HepG2 (cell line): ENCODE results near the gene SPG7. TPM values are rescaled to one million over a fixed set of nuclear protein-coding genes. Genes with fewer than 3 reads are reported as not detected.
A peak's percentile ranks its signal among the peaks of the same experiment; 100 is the strongest.

Source experiments
- ATAC-seq: fragments of 200-7000 bp; cut with Tn5 transposase; 3 replicates; pipeline ENCODE4 v1.9.1; 2020; ENCODE audit warnings: mild to moderate bottlenecking, moderate library complexity
- BruUV-seq: library from RNA; stranded (reverse); fragments of 400-500 nt; replicated peaks from 2 replicates; lab custom pipeline; 2021; lab: Mats Ljungman, UMichigan
- CTCF ChIA-PET: fragments of 300-600 bp; formaldehyde crosslinking; extraction: SDS; loops from one replicate; lab custom pipeline; 2021; ENCODE audit warnings: low total read pairs, inconsistent platforms, low intra/inter-chr PET ratio; lab: Yijun Ruan, JAX
- POLR2A ChIA-PET: fragments of 350-600 bp; sonication (Branson Sonifier 250); formaldehyde crosslinking; loops from one replicate; lab custom pipeline; 2020; ENCODE audit warnings: antibody characterized with exemption, inconsistent platforms; lab: Yijun Ruan, JAX
- DNase-seq: peaks from one replicate; pipeline ENCODE4 v3.0.0-alpha.2; 2015; ENCODE audit warnings: low spot score
- FAIRE-seq: peaks from 3 replicates; lab custom pipeline; 2011; peaks lifted over from hg19 to GRCh38; lab: Jason Lieb, UNC
- H2AFZ ChIP-seq: one replicate; pipeline ENCODE4 v1.6.1; 2011; ENCODE audit warnings: low read length, inconsistent platforms
- H3K27ac ChIP-seq: fragments of 300-600 bp; 3 replicates; pipeline ENCODE4 v1.8.0; 2011; ENCODE audit warnings: mixed run types, mild to moderate bottlenecking, mixed read lengths, low read length, inconsistent platforms; ENCODE audit not compliant: insufficient read depth; ENCODE audit errors: extremely low read length
- H3K27me3 ChIP-seq, 2 experiments: fragments of 200-600 bp in 1 of 2; 2 replicates in 1 of 2; 3 replicates in 1 of 2; pipeline versions ENCODE4 v1.6.0 to v1.8.0; 2011; ENCODE audit warnings: low read length in 2 of 2, mild to moderate bottlenecking in 2 of 2, moderate library complexity in 2 of 2, inconsistent platforms in 1 of 2; ENCODE audit not compliant: insufficient read depth in 2 of 2, control insufficient read depth in 1 of 2
- H3K36me3 ChIP-seq, 2 experiments: fragments of 200-600 bp in 1 of 2; replicated peaks in 1 of 2; 2 replicates in 1 of 2; 3 replicates in 1 of 2; pipeline versions ENCODE4 v1.5.1 to v1.8.0; 2011; ENCODE audit warnings: low read length in 2 of 2, inconsistent platforms in 1 of 2; ENCODE audit not compliant: insufficient read depth in 2 of 2, control insufficient read depth in 1 of 2
- H3K4me1 ChIP-seq: 2 replicates; pipeline ENCODE4 v1.5.1; 2012; ENCODE audit warnings: low read length, inconsistent platforms; ENCODE audit not compliant: insufficient read depth
- H3K4me2 ChIP-seq: 2 replicates; pipeline ENCODE4 v1.6.0; 2011; ENCODE audit warnings: low read depth, low read length, inconsistent platforms
- H3K4me3 ChIP-seq, 3 experiments: fragments of 200-600 bp in 1 of 3; sonication (generic), shearing (Covaris generic) in 1 of 3; replicated peaks in 1 of 3; 2 replicates each; pipeline ENCODE4 v1.5.1; 2011 to 2016; ENCODE audit warnings: low read length in 3 of 3, inconsistent platforms in 2 of 3, low read depth in 2 of 3, mild to moderate bottlenecking in 2 of 3, control low read depth in 1 of 3, mixed read lengths in 1 of 3; ENCODE audit not compliant: insufficient read depth in 1 of 3
- H3K79me2 ChIP-seq: one replicate; pipeline ENCODE4 v1.6.1; 2011; ENCODE audit warnings: low read length, inconsistent platforms; ENCODE audit not compliant: insufficient read depth
- H3K9ac ChIP-seq: 2 replicates; pipeline ENCODE4 v1.6.0; 2011; ENCODE audit warnings: mild to moderate bottlenecking, low read depth, low read length, inconsistent platforms; ENCODE audit not compliant: insufficient read depth
- H3K9me3 ChIP-seq: 2 replicates; pipeline ENCODE4 v1.5.1; 2012; ENCODE audit warnings: mild to moderate bottlenecking, low read length
- H4K20me1 ChIP-seq: 2 replicates; pipeline ENCODE4 v1.6.0; 2011; ENCODE audit warnings: inconsistent platforms, mild to moderate bottlenecking, low read length, moderate library complexity; ENCODE audit not compliant: insufficient read depth
- CENPX ChIP-seq: sonication (generic); formaldehyde crosslinking; IDR thresholded peaks from 2 replicates; pipeline ENCODE4 v1.9.0; 2021; ENCODE audit warnings: mild to moderate bottlenecking, missing genetic modification reagents, moderate library complexity
- MAFF ChIP-seq: IDR thresholded peaks from 2 replicates; pipeline ENCODE4 v1.6.1; 2011; ENCODE audit warnings: low read depth, low read length, improper control_type of control experiment
- MAFK ChIP-seq, 2 experiments: IDR thresholded peaks in 1 of 2; conservative IDR thresholded peaks in 1 of 2; 2 replicates each; pipeline ENCODE4 v1.6.1; 2011; ENCODE audit warnings: improper control_type of control experiment in 2 of 2, low read length in 2 of 2
- NR3C1 ChIP-seq: sonication (generic); formaldehyde crosslinking; IDR thresholded peaks from 2 replicates; pipeline ENCODE4 v1.4.0; 2020; ENCODE audit warnings: missing genetic modification reagents
- RAD51 ChIP-seq: fragments of 450-650 bp; IDR thresholded peaks from 2 replicates; pipeline ENCODE4 v1.6.1; 2016; ENCODE audit warnings: borderline replicate concordance
- SMAD3 ChIP-seq: sonication (generic); formaldehyde crosslinking; IDR thresholded peaks from 2 replicates; pipeline ENCODE4 v1.4.0; 2020; ENCODE audit warnings: missing genetic modification reagents
- USF2 ChIP-seq, 2 experiments: sonication (generic) in 1 of 2; formaldehyde crosslinking in 1 of 2; IDR thresholded peaks; 2 replicates each; pipeline versions ENCODE4 v1.5.1 to v1.6.1; 2011 to 2020; ENCODE audit warnings: borderline replicate concordance in 1 of 2, low read depth in 1 of 2, low read length in 1 of 2, mild to moderate bottlenecking in 1 of 2, missing genetic modification reagents in 1 of 2, moderate library complexity in 1 of 2
- ZNF749 ChIP-seq: sonication (generic); formaldehyde crosslinking; IDR thresholded peaks from 2 replicates; pipeline ENCODE4 v1.8.0; 2022; ENCODE audit warnings: mild to moderate bottlenecking, missing genetic modification reagents, moderate library complexity, borderline replicate concordance
- WGBS: methylation state at CpG from one replicate; pipeline ENCODE4 v1.1.6; 2017; ENCODE audit warnings: low lambda C conversion rate; 5-methylcytosine and 5-hydroxymethylcytosine counted together
- in situ Hi-C: cut with HindIII; loops from 2 replicates; pipeline ENCODE4 v1.10.0; 2017; ENCODE audit warnings: low pct_unique_long_range_greater_than_20kb; ENCODE audit not compliant: extremely low pct_ligation_motif_present
- intact Hi-C: fragments of 100-400 bp; cut with micrococcal nuclease; formaldehyde crosslinking; loops from one replicate; pipeline ENCODE4 v1.10.0; 2022; ENCODE audit not compliant: unreplicated experiment
- polyA plus RNA-seq, 8 experiments: library from polyadenylated mRNA; depleted of rRNA in 3 of 8; stranded (reverse) in 7 of 8; unstranded in 1 of 8; fragments of >200 nt; fragmentation: Illumina TruSeq in 4 of 8; extraction: Trizol in 4 of 8; gene quantifications; 2 replicates each; pipeline versions ENCODE4 v1.2.1 to v1.2.3, GENCODE V29; 2011 to 2016; ENCODE audit warnings: low read depth in 4 of 8, missing spikeins in 1 of 8, mixed read lengths in 1 of 8; ENCODE audit not compliant: insufficient read depth in 1 of 8
- total RNA-seq, 5 experiments: library from RNA; depleted of rRNA; stranded (reverse); fragments of >200 nt; fragmentation: Illumina TruSeq; extraction: Trizol; gene quantifications; 2 replicates each; pipeline ENCODE4 v1.2.3, GENCODE V29; 2016; ENCODE audit warnings: low read depth in 1 of 5
- TF ChIP-seq, protein P1 (sequence below): sonication (generic); formaldehyde crosslinking; IDR thresholded peaks from 2 replicates; pipeline ENCODE4 v1.4.0; 2020; ENCODE audit warnings: mild to moderate bottlenecking, missing genetic modification reagents
- TF ChIP-seq, protein P2 (sequence below): sonication (generic); formaldehyde crosslinking; IDR thresholded peaks from 2 replicates; pipeline ENCODE4 v1.5.0; 2020; ENCODE audit warnings: missing genetic modification reagents, mild to moderate bottlenecking, borderline replicate concordance
- TF ChIP-seq, protein P3 (sequence below): sonication (generic); formaldehyde crosslinking; IDR thresholded peaks from 2 replicates; pipeline ENCODE4 v1.8.0; 2022; ENCODE audit warnings: missing genetic modification reagents, mild to moderate bottlenecking, borderline replicate concordance
- TF ChIP-seq, protein P4 (sequence below): sonication (generic); formaldehyde crosslinking; conservative IDR thresholded peaks from 2 replicates; pipeline ENCODE4 v1.5.0; 2020; ENCODE audit warnings: missing genetic modification reagents

Gene SPG7
- total and polyA plus RNA-seq, 2 of the 13 experiments (the other 11 are each of a cell fraction or from before 2014, with no cell fraction given): 66.0 to 136 TPM

DNA sequence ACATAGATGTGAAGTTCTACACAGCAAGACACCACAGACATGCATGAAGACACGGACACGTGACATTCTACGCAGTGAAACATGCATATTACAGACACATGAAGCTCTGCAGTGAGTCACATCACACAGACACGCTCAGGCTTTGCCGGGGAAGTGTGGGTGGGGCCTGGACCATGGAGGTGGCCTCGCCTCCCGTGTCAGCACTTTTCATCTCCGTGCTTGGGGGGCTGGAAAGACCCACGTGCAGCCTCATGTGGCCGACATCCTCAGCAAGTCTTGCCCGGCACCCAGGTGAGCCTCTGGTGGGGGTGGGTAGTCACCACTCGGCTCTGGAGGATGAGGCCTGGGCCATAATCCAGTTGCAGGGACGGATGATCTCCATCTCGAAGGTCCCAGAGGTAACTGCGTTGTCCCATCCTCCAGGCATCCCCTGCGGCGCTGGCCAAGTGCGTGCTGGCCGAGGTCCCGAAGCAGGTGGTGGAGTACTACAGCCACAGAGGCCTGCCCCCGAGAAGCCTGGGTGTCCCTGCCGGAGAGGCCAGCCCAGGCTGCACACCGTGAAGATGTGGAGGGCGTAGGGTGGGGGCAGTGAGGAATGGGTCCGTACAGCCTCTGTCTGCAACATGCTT lies 88.0 kb downstream of the SPG7 start:
- DNase-seq: no peak
- Histone ChIP-seq H3K4me2 (no peak overlapping the region), H3K9ac (no peak overlapping the region), H3K9me3 (no peaks in the 10 kb centered on the region), H3K4me3 (no peak overlapping the region), H3K27ac (no peak overlapping the region), H3K79me2 (no peaks in the 10 kb centered on the region), H3K4me1 (peaks cover 16% of the 10 kb centered on the region), H4K20me1 (no peaks in the 10 kb centered on the region), H3K36me3 (no peaks in the 10 kb centered on the region), H3K27me3 (peaks cover 12 to 30% of the 10 kb centered on the region in 2 experiments; a peak in 4 of 5 replicates), H2AFZ (no peak overlapping the region)
- ChIA-PET CTCF (no interaction called here), POLR2A (no interaction called here)
- no peak for TF ChIP-seq NR3C1 (CRISPR knock-in tag)
- peak; percentile 30; the same call in 1 of the 2 replicates for TF ChIP-seq USF2 (IDR thresholded peaks at IDR 0.05; ENCODE audit: low read depth, low read length)
- TF ChIP-seq USF2 (CRISPR knock-in tag; IDR thresholded peaks at IDR 0.05; ENCODE audit: borderline replicate concordance): no peak
- peak; percentile 42; the same call in 1 of the 2 replicates for TF ChIP-seq RAD51
- no peak for TF ChIP-seq ZNF749 (CRISPR knock-in tag)
- TF ChIP-seq, protein P1, sequence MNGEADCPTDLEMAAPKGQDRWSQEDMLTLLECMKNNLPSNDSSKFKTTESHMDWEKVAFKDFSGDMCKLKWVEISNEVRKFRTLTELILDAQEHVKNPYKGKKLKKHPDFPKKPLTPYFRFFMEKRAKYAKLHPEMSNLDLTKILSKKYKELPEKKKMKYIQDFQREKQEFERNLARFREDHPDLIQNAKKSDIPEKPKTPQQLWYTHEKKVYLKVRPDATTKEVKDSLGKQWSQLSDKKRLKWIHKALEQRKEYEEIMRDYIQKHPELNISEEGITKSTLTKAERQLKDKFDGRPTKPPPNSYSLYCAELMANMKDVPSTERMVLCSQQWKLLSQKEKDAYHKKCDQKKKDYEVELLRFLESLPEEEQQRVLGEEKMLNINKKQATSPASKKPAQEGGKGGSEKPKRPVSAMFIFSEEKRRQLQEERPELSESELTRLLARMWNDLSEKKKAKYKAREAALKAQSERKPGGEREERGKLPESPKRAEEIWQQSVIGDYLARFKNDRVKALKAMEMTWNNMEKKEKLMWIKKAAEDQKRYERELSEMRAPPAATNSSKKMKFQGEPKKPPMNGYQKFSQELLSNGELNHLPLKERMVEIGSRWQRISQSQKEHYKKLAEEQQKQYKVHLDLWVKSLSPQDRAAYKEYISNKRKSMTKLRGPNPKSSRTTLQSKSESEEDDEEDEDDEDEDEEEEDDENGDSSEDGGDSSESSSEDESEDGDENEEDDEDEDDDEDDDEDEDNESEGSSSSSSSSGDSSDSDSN (CRISPR knock-in tag): 0 out of 2 replicates have a peak, but pooled peaks have one; percentile 6
- TF ChIP-seq, protein P2, sequence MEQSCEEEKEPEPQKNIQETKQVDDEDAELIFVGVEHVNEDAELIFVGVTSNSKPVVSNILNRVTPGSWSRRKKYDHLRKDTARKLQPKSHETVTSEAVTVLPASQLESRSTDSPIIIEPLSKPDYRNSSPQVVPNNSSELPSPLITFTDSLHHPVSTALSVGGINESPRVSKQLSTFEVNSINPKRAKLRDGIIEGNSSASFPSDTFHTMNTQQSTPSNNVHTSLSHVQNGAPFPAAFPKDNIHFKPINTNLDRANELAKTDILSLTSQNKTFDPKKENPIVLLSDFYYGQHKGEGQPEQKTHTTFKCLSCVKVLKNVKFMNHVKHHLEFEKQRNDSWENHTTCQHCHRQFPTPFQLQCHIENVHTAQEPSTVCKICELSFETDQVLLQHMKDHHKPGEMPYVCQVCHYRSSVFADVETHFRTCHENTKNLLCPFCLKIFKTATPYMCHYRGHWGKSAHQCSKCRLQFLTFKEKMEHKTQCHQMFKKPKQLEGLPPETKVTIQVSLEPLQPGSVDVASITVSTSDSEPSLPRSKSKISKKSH: 0 out of 2 replicates have a peak, but pooled peaks have one; percentile 4
- no peak for TF ChIP-seq SMAD3 (CRISPR knock-in tag)
- 0 out of 2 replicates have a peak, but pooled peaks have one; percentile 3 for TF ChIP-seq MAFF
- TF ChIP-seq MAFK (conservative IDR thresholded peaks at IDR 0.05 in 1 of 2, IDR thresholded peaks at IDR 0.05 in 1 of 2; ENCODE audit: low read length in 2 of 2): peak; percentile 23 to 35; a peak in 3 of 4 replicates
- TF ChIP-seq, protein P3, sequence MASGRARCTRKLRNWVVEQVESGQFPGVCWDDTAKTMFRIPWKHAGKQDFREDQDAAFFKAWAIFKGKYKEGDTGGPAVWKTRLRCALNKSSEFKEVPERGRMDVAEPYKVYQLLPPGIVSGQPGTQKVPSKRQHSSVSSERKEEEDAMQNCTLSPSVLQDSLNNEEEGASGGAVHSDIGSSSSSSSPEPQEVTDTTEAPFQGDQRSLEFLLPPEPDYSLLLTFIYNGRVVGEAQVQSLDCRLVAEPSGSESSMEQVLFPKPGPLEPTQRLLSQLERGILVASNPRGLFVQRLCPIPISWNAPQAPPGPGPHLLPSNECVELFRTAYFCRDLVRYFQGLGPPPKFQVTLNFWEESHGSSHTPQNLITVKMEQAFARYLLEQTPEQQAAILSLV (CRISPR knock-in tag): no peak
- TF ChIP-seq CENPX: no peak
- TF ChIP-seq, protein P4, sequence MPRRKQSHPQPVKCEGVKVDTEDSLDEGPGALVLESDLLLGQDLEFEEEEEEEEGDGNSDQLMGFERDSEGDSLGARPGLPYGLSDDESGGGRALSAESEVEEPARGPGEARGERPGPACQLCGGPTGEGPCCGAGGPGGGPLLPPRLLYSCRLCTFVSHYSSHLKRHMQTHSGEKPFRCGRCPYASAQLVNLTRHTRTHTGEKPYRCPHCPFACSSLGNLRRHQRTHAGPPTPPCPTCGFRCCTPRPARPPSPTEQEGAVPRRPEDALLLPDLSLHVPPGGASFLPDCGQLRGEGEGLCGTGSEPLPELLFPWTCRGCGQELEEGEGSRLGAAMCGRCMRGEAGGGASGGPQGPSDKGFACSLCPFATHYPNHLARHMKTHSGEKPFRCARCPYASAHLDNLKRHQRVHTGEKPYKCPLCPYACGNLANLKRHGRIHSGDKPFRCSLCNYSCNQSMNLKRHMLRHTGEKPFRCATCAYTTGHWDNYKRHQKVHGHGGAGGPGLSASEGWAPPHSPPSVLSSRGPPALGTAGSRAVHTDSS (CRISPR knock-in tag): no peak
- in situ Hi-C loops: no loop called here
- peak; percentile 8 for ATAC-seq
- intact Hi-C loops: no loop called here
- 49% methylated on average over 10 of the region's 25 CpGs for WGBS
- no peak for FAIRE-seq
- no TSS peak for BruUV-seq
